SK-N-SH (cell line): ENCODE data around the gene INIP. TPM values are rescaled to one million over a fixed set of nuclear protein-coding genes. Genes with fewer than 3 reads are reported as not detected.

Experiments used
- CTCF ChIA-PET: fragments of 300-600, 350-600 bp; formaldehyde crosslinking; extraction: SDS; loops from one replicate; lab custom pipeline; 2021; lab: Yijun Ruan, JAX
- POLR2A ChIA-PET: fragments of 350-600 bp; sonication (Branson Sonifier 250); formaldehyde crosslinking; extraction: SDS; loops from one replicate; lab custom pipeline; 2020; ENCODE audit warnings: antibody characterized with exemption, inconsistent platforms; lab: Yijun Ruan, JAX
- DNase-seq: peaks from one replicate; pipeline ENCODE4 v3.0.0; 2012
- H2AFZ ChIP-seq: fragments of 200-600 bp; sonication (generic); 2 replicates; pipeline ENCODE4 v1.8.1; 2016; ENCODE audit warnings: antibody characterized with exemption, mild to moderate bottlenecking, low read depth
- H3F3A ChIP-seq: fragments of 200-600 bp; sonication (generic); replicated peaks from 2 replicates; pipeline ENCODE3; 2016; ENCODE audit warnings: antibody characterized with exemption, mild to moderate bottlenecking; ENCODE audit not compliant: insufficient read depth
- H3K27ac ChIP-seq, 2 experiments: fragments of 200-500 bp in 1 of 2; fragments of 200-600 bp in 1 of 2; sonication (Bioruptor generic) in 1 of 2; sonication (generic), shearing (Covaris generic) in 1 of 2; 2 replicates each; pipeline versions ENCODE4 v1.5.1 to v1.6.1; 2014 to 2016; ENCODE audit warnings: low read depth in 2 of 2, inconsistent platforms in 1 of 2, low read length in 1 of 2, mild to moderate bottlenecking in 1 of 2, mixed read lengths in 1 of 2
- H3K27me3 ChIP-seq: fragments of 200-600 bp; sonication (generic), shearing (Covaris generic); 2 replicates; pipeline ENCODE4 v1.6.1; 2016; ENCODE audit warnings: mixed run types; ENCODE audit not compliant: insufficient read depth
- H3K36me3 ChIP-seq, 2 experiments: fragments of 200-500 bp in 1 of 2; fragments of 200-600 bp in 1 of 2; sonication (Bioruptor generic) in 1 of 2; sonication (generic) in 1 of 2; replicated peaks in 1 of 2; 2 replicates each; pipeline versions ENCODE3 to v1.5.1; 2014 to 2016; ENCODE audit warnings: low read length in 1 of 2, mild to moderate bottlenecking in 1 of 2; ENCODE audit not compliant: insufficient read depth in 2 of 2, control insufficient read depth in 1 of 2
- H3K4me1 ChIP-seq, 2 experiments: fragments of 200-500 bp in 1 of 2; fragments of 200-600 bp in 1 of 2; sonication (Bioruptor generic) in 1 of 2; sonication (generic), shearing (Covaris generic) in 1 of 2; 2 replicates each; pipeline versions ENCODE4 v1.5.1 to v1.6.1; 2014 to 2016; ENCODE audit warnings: low read depth in 1 of 2, low read length in 1 of 2, mixed run types in 1 of 2; ENCODE audit not compliant: insufficient read depth in 2 of 2, control insufficient read depth in 1 of 2
- H3K4me2 ChIP-seq: fragments of 200-600 bp; sonication (generic), shearing (Covaris generic); 2 replicates; pipeline ENCODE4 v1.6.1; 2017; ENCODE audit warnings: mixed run types
- H3K4me3 ChIP-seq, 2 experiments: fragments of 200-500 bp in 1 of 2; fragments of 200-600 bp in 1 of 2; sonication (Bioruptor generic) in 1 of 2; sonication (generic), shearing (Covaris generic) in 1 of 2; 2 replicates each; pipeline versions ENCODE4 v1.5.1 to v1.8.1; 2014 to 2016; ENCODE audit warnings: low read depth in 2 of 2, inconsistent platforms in 1 of 2, low read length in 1 of 2, mild to moderate bottlenecking in 1 of 2, mixed read lengths in 1 of 2, moderate library complexity in 1 of 2
- H3K79me2 ChIP-seq: fragments of 200-600 bp; sonication (generic); 2 replicates; pipeline ENCODE4 v1.8.1; 2017; ENCODE audit warnings: mild to moderate bottlenecking; ENCODE audit not compliant: insufficient read depth
- H3K9ac ChIP-seq: fragments of 200-600 bp; sonication (generic); 2 replicates; pipeline ENCODE4 v1.6.1; 2017; ENCODE audit warnings: mixed run types
- H3K9me2 ChIP-seq: fragments of 200-600 bp; sonication (generic); 2 replicates; pipeline ENCODE4 v1.6.1; 2017; ENCODE audit warnings: mixed run types
- H3K9me3 ChIP-seq: fragments of 200-600 bp; sonication (generic); 2 replicates; pipeline ENCODE4 v1.6.1; 2017; ENCODE audit warnings: mixed run types, mild to moderate bottlenecking, moderate library complexity
- H4K20me1 ChIP-seq: fragments of 200-600 bp; sonication (generic); 2 replicates; pipeline ENCODE4 v1.6.1; 2017; ENCODE audit warnings: mild to moderate bottlenecking, mixed run types; ENCODE audit not compliant: insufficient read depth
- EP300 ChIP-seq, 2 experiments: IDR thresholded peaks; 2 replicates each; pipeline versions ENCODE4 v1.4.0 to v1.6.1; 2012; ENCODE audit warnings: borderline replicate concordance in 1 of 2, low read depth in 1 of 2, low read length in 1 of 2
- FOXJ3 ChIP-seq: sonication (generic); formaldehyde crosslinking; IDR thresholded peaks from 2 replicates; pipeline ENCODE4 v1.5.1; 2020; ENCODE audit warnings: mild to moderate bottlenecking, missing genetic modification reagents
- MEF2A ChIP-seq: IDR thresholded peaks from 2 replicates; pipeline ENCODE4 v1.4.0; 2012; ENCODE audit warnings: low read depth, borderline replicate concordance
- MXI1 ChIP-seq: IDR thresholded peaks from 2 replicates; pipeline ENCODE4 v1.6.1; 2012; ENCODE audit warnings: mild to moderate bottlenecking, low read depth, low read length, improper control_type of control experiment
- NFIC ChIP-seq: IDR thresholded peaks from 2 replicates; pipeline ENCODE4 v1.4.0; 2012; ENCODE audit warnings: borderline replicate concordance
- POLR2AphosphoS5 ChIP-seq: IDR thresholded peaks from 2 replicates; pipeline ENCODE4 v1.6.1; 2012; ENCODE audit warnings: low read depth, low read length
- RFX5 ChIP-seq: IDR thresholded peaks from 2 replicates; pipeline ENCODE4 v1.6.1; 2012; ENCODE audit warnings: mild to moderate bottlenecking, improper control_type of control experiment, low read length
- ZBTB33 ChIP-seq: IDR thresholded peaks from 2 replicates; pipeline ENCODE4 v1.4.0; 2012; ENCODE audit warnings: low read depth, borderline replicate concordance
- WGBS: methylation state at CpG from one replicate; pipeline ENCODE4 v1.1.6; 2017; ENCODE audit warnings: low lambda C conversion rate; 5-methylcytosine and 5-hydroxymethylcytosine counted together
- polyA plus RNA-seq, 3 experiments: library from polyadenylated mRNA; depleted of rRNA; stranded (reverse); fragments of >200 nt; gene quantifications; 2 replicates each; pipeline ENCODE4 v1.2.3, GENCODE V29; 2012
- TF ChIP-seq, protein P1 (sequence below): IDR thresholded peaks from 2 replicates; pipeline ENCODE4 v1.6.1; 2012; ENCODE audit warnings: mild to moderate bottlenecking, low read depth, low read length, moderate library complexity

The INIP gene
- polyA plus RNA-seq, 1 of the 3 experiments (the other 2 are of a cell fraction) = 7.9 TPM

DNA sequence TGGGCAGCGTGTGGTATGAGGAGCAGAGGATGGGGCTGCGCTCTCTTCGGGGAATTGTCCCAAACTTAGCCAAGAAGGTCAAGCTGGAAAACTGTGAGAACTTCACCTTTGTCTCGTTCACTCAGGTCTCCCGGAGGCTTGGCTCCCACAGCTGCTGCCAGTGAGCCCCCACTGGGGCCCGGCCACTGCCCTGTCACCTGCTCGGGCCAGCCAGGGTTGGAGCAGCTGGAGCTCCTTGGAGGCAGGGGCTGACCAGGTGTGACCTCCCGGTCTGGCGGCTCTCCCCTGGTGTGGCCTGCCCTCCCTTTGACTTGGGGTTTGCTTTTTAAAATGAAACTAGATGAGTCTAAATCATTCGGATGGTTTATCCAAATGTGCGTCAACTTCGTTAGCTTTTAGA, 58.0 kb downstream of the INIP start:
- H3K9me3 ChIP-seq = no peaks in the 10 kb centered on the region
- no peak for DNase-seq
- no peak overlapping the region for H2AFZ ChIP-seq
- POLR2A ChIA-PET = no interaction called here
- peaks cover 4 to 6% of the 10 kb centered on the region in 2 experiments; a peak in 2 of 4 replicates for H3K4me1 ChIP-seq
- TF ChIP-seq EP300 (IDR thresholded peaks at IDR 0.05; ENCODE audit: borderline replicate concordance in 1 of 2, low read depth in 1 of 2, low read length in 1 of 2) = no peak
- no peak for TF ChIP-seq NFIC
- H3K4me3 ChIP-seq = no peak overlapping the region
- H3K79me2 ChIP-seq = no peaks in the 10 kb centered on the region
- no peak overlapping the region for H3K4me2 ChIP-seq
- H3F3A ChIP-seq = peaks cover 7% of the 10 kb centered on the region
- CTCF ChIA-PET = no interaction called here
- H3K9me2 ChIP-seq = no peaks in the 10 kb centered on the region
- no peaks in the 10 kb centered on the region for H4K20me1 ChIP-seq
- H3K27me3 ChIP-seq = no peaks in the 10 kb centered on the region
- H3K9ac ChIP-seq = no peak overlapping the region
- WGBS = 99% methylated on average over 6 of the region's 12 CpGs
- H3K36me3 ChIP-seq = no peaks in the 10 kb centered on the region
- no peak overlapping the region for H3K27ac ChIP-seq

GRCh38 chr9:112655668-112656067, 62.2 kb downstream of the INIP start:
- no peaks in the 10 kb centered on the region for H3K27me3 ChIP-seq
- no peak overlapping the region for H3K4me2 ChIP-seq
- POLR2A ChIA-PET = no interaction called here
- CTCF ChIA-PET = no interaction called here
- H2AFZ ChIP-seq = no peak overlapping the region
- TF ChIP-seq RFX5 = no peak
- TF ChIP-seq MEF2A = no peak
- TF ChIP-seq FOXJ3 (CRISPR knock-in tag) = no peak
- TF ChIP-seq ZBTB33 = no peak
- TF ChIP-seq POLR2AphosphoS5 = no peak
- TF ChIP-seq MXI1 = no peak
- TF ChIP-seq, protein P1, sequence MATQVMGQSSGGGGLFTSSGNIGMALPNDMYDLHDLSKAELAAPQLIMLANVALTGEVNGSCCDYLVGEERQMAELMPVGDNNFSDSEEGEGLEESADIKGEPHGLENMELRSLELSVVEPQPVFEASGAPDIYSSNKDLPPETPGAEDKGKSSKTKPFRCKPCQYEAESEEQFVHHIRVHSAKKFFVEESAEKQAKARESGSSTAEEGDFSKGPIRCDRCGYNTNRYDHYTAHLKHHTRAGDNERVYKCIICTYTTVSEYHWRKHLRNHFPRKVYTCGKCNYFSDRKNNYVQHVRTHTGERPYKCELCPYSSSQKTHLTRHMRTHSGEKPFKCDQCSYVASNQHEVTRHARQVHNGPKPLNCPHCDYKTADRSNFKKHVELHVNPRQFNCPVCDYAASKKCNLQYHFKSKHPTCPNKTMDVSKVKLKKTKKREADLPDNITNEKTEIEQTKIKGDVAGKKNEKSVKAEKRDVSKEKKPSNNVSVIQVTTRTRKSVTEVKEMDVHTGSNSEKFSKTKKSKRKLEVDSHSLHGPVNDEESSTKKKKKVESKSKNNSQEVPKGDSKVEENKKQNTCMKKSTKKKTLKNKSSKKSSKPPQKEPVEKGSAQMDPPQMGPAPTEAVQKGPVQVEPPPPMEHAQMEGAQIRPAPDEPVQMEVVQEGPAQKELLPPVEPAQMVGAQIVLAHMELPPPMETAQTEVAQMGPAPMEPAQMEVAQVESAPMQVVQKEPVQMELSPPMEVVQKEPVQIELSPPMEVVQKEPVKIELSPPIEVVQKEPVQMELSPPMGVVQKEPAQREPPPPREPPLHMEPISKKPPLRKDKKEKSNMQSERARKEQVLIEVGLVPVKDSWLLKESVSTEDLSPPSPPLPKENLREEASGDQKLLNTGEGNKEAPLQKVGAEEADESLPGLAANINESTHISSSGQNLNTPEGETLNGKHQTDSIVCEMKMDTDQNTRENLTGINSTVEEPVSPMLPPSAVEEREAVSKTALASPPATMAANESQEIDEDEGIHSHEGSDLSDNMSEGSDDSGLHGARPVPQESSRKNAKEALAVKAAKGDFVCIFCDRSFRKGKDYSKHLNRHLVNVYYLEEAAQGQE = no peak
- TF ChIP-seq, all 33 proteins: peak for 0
- H3K4me1 ChIP-seq = peaks cover 0 to 4% of the 10 kb centered on the region in 2 experiments; a peak in 1 of 4 replicates
- H3F3A ChIP-seq = no peaks in the 10 kb centered on the region
- 72% methylated on average over 3 of the region's 3 CpGs for WGBS
- H4K20me1 ChIP-seq = no peaks in the 10 kb centered on the region
- H3K4me3 ChIP-seq = no peak overlapping the region
- H3K9ac ChIP-seq = no peak overlapping the region
- no peaks in the 10 kb centered on the region for H3K9me3 ChIP-seq
- DNase-seq = no peak
- no peaks in the 10 kb centered on the region for H3K79me2 ChIP-seq
- H3K27ac ChIP-seq = no peak overlapping the region
- no peaks in the 10 kb centered on the region for H3K36me3 ChIP-seq
- H3K9me2 ChIP-seq = no peaks in the 10 kb centered on the region
